ENCODE data around the gene IGSF9. TPM values are rescaled to one million over a fixed set of nuclear protein-coding genes. Genes with fewer than 3 reads are reported as not detected.

Gene IGSF9
- total RNA-seq, 4 donors from 2014 or later = 0.29 to 6.2 (median 1.2) TPM; not detected in 1

DNA sequence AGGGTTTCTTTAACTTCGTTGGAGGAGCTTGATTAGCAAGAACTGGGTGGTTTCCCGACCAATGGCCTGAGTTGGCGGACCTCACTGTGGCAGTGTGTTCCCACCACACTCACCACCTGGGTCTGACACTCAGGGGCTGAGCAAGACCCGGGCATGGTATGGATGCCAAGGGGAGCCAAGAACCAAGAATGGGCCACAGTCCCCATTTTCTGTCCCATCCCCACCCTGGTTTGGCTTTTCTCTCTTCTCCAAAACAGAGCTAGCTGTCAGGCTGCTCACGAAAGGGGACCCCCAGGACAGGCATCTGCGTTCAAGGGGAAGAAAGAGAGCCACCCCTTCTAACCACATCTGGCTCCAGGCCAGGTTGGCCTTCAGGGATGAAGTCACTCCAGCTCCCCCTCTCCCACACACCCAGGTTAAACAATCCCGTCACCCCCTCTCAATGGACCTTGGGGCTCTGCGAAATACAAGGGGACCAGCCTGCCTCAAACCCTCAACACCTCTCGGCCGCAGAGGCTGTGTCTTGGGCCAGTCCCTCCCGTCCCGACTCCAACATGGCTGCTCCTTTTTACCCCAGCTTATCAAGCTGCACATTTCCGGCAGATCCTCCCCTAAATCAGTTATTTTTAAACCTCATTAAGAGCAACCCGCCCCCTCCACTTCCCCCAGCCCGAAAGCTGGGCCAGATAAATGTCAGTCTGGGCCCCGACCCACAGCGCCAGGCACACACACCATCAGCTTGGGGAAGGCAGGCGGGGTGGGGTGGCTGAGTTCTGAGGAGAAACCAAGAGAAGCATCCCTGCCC lies 23.5 kb downstream of the IGSF9 start:
- Histone ChIP-seq H3K27me3 (no peaks in the 10 kb centered on the region), H3K36me3 (no peaks in the 10 kb centered on the region), H3K4me1 (peaks cover 0 to 15% of the 10 kb centered on the region in 2 donors), H3K9me3 (no peaks in the 10 kb centered on the region), H3K27ac (peak overlapping the region; percentile 96 to 97), H3K4me3 (peak overlapping the region; percentile 85 to 94)
- intact Hi-C loops (cut with DNase I; ENCODE audit: low total_unique reads) = no loop called here
- peak in 1 of 2 donors; percentile 52 for DNase-seq
- TF ChIP-seq, protein P1, sequence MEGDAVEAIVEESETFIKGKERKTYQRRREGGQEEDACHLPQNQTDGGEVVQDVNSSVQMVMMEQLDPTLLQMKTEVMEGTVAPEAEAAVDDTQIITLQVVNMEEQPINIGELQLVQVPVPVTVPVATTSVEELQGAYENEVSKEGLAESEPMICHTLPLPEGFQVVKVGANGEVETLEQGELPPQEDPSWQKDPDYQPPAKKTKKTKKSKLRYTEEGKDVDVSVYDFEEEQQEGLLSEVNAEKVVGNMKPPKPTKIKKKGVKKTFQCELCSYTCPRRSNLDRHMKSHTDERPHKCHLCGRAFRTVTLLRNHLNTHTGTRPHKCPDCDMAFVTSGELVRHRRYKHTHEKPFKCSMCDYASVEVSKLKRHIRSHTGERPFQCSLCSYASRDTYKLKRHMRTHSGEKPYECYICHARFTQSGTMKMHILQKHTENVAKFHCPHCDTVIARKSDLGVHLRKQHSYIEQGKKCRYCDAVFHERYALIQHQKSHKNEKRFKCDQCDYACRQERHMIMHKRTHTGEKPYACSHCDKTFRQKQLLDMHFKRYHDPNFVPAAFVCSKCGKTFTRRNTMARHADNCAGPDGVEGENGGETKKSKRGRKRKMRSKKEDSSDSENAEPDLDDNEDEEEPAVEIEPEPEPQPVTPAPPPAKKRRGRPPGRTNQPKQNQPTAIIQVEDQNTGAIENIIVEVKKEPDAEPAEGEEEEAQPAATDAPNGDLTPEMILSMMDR (IDR thresholded peaks at IDR 0.05) = no peak
- no peak for TF ChIP-seq POLR2A (IDR thresholded peaks at IDR 0.05)

DNA sequence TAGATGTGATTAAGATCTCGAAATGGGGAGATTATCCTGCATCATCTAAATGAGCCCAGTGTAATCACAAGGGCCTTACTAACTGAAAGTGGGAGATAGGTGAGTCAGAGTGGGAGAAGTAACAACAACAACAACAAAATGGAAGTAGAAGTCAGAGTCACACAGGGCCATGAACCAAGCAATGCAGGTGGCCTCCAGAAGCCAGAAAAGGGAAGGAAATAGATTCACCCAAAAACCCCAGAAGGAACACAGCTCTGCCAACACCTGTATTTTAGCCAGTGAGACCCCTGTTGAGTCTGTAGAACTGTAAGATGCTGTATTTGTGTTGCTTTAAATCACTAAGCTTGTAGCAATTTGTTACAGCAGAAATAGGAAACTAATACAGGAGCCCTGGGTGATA lies 24.2 kb downstream of the IGSF9 start:
- DNase-seq = no peak
- H3K36me3 ChIP-seq = no peaks in the 10 kb centered on the region
- no peak for TF ChIP-seq POLR2A (IDR thresholded peaks at IDR 0.05)
- TF ChIP-seq, protein P1 (IDR thresholded peaks at IDR 0.05) = no peak
- H3K4me1 ChIP-seq = peaks cover 0 to 11% of the 10 kb centered on the region in 2 donors
- intact Hi-C loops (cut with DNase I; ENCODE audit: low total_unique reads) = no loop called here
- H3K27ac ChIP-seq = peak overlapping the region in 1 of 2 donors; percentile 97
- H3K27me3 ChIP-seq = no peaks in the 10 kb centered on the region
- no peaks in the 10 kb centered on the region for H3K9me3 ChIP-seq
- H3K4me3 ChIP-seq = no peak overlapping the region

DNA sequence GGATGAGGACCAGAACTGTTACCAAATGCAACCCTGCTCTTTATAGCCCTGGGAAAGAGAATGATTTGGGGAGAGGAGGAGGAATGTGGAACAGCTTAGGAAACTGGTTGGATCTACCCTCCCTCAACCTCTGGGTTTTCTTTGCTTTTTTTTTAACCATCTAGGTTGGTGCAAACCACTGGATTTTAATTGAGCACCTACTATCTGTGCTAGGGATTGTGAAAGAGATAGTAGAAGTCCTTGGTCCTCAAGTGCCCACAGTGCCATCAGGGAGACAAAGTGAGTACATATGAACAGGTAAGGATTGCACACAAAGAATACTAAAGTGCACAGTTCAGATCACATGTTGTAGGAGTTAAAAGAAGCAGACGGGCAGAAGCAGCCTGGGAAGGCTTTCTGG lies 24.8 kb downstream of the IGSF9 start:
- Histone ChIP-seq H3K27ac (peak overlapping the region in 1 of 2 donors; percentile 97), H3K9me3 (no peaks in the 10 kb centered on the region), H3K4me1 (peaks cover 0 to 9% of the 10 kb centered on the region in 2 donors), H3K4me3 (no peak overlapping the region), H3K36me3 (no peaks in the 10 kb centered on the region), H3K27me3 (no peaks in the 10 kb centered on the region)
- no peak for DNase-seq
- TF ChIP-seq, protein P1 (IDR thresholded peaks at IDR 0.05) = no peak
- TF ChIP-seq POLR2A (IDR thresholded peaks at IDR 0.05) = no peak
- intact Hi-C loops (cut with DNase I; ENCODE audit: low total_unique reads) = no loop called here

DNA sequence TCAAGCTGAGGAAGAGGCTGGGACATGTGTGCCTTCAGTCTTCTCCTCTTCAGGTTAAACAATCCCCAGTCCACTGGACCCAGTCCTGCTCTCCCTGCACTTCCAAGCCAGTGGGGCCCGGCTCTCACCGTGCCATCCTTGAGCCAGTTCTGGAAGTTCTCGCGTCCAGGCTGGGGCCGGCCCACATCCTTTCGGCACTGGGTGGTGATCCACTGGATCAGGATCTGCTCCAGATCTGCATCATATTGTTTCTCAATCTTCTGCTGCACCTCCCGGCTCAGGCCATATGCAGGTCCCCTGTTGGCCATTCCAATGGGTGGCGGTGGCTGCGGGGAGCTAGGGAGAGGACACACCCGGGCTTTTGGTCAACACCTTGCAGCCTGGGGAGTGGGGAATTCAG lies 25.2 kb downstream of the IGSF9 start:
- Histone ChIP-seq H3K9me3 (no peaks in the 10 kb centered on the region), H3K27ac (peak overlapping the region in 1 of 2 donors; percentile 97), H3K36me3 (no peaks in the 10 kb centered on the region), H3K4me1 (peaks cover 0 to 9% of the 10 kb centered on the region in 2 donors), H3K4me3 (no peak overlapping the region), H3K27me3 (no peaks in the 10 kb centered on the region)
- intact Hi-C loops (cut with DNase I; ENCODE audit: low total_unique reads) = no loop called here
- TF ChIP-seq, protein P1 (IDR thresholded peaks at IDR 0.05) = no peak
- TF ChIP-seq POLR2A (IDR thresholded peaks at IDR 0.05) = no peak
- DNase-seq = no peak

DNA sequence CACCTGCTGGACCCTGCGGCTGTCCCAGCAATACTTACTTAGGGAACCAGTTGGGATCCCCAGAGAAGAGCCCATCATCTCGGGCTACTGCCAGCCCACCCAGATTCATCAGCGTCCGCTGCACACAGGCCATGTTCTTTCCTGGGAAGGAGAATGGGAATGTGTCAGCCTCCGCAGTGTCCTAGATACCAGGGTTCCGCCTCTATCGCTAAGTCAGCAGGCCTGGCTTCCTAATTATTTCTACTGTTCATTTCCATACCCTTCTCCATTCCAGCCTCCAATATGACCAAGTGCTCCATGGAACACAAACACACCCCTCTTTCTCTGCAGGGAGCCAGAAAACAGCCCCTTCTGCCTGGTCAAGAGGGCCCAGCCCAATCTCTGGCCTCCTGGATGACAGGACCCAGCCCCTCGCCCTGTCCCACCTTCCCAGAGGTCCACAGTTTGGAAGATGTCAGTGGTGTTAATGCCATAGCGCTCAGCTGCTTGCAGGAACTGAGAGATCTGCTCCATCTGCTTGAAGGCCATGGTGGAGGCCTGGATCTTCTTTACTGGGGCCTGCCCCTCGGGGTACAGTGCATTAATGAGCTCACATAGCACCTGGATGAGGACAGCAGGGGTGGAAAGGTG lies 26.1 kb downstream of the IGSF9 start:
- intact Hi-C loops (cut with DNase I; ENCODE audit: low total_unique reads) = no loop called here
- DNase-seq = no peak
- H3K4me1 ChIP-seq = peaks cover 0 to 9% of the 10 kb centered on the region in 2 donors
- H3K4me3 ChIP-seq = no peak overlapping the region
- no peaks in the 10 kb centered on the region for H3K9me3 ChIP-seq
- H3K36me3 ChIP-seq = no peaks in the 10 kb centered on the region
- no peak overlapping the region for H3K27ac ChIP-seq
- no peaks in the 10 kb centered on the region for H3K27me3 ChIP-seq
- TF ChIP-seq, protein P1 (IDR thresholded peaks at IDR 0.05) = no peak
- TF ChIP-seq POLR2A (IDR thresholded peaks at IDR 0.05) = no peak

All from uterus (tissue), 4 donors.